Prostate gland (tissue), 2 donors: ENCODE data around the gene CXXC5.
"Not testable (repeated sequence)": the region's sequence is repeated elsewhere in the genome, so short reads cannot be mapped to it uniquely, and the experiment has no call there.

Source experiments
- CTCF ChIP-seq, 4 experiments: fragments of 200-600 bp in 2 of 4; fragments of 450-650 bp in 2 of 4; sonication (generic) in 2 of 4; IDR thresholded peaks; 1 replicate in 3 of 4; 2 replicates in 1 of 4; pipeline ENCODE4 v1.5.1; 2016 to 2019; ENCODE audit warnings: antibody characterized with exemption in 4 of 4, mild to moderate bottlenecking in 2 of 4, moderate library complexity in 2 of 4
- POLR2A ChIP-seq: fragments of 450-650 bp; IDR thresholded peaks from one replicate; pipeline ENCODE4 v1.6.1; 2016; ENCODE audit warnings: antibody characterized with exemption, mild to moderate bottlenecking
- POLR2AphosphoS5 ChIP-seq: sonication (generic); formaldehyde crosslinking; IDR thresholded peaks from one replicate; pipeline ENCODE4 v1.6.1; 2017; ENCODE audit warnings: antibody characterized with exemption

GRCh38 chr5:139601948-139602347 lies 46.2 kb upstream of the CXXC5 start:
- TF ChIP-seq POLR2A; CTCF (IDR thresholded peaks at IDR 0.05); POLR2AphosphoS5: not testable (repeated sequence)
